ENCODE data around the gene EPS8L3. TPM values are rescaled to one million over a fixed set of nuclear protein-coding genes. Genes with fewer than 3 reads are reported as not detected.

The EPS8L3 gene
- total and polyA plus RNA-seq, 2 of the 4 experiments (the other 2 are of a cell fraction), result not detected

- in situ Hi-C loops (cut with MboI; ENCODE audit: low sequenced_read_pairs), result no loop called here
- 64% methylated on average over 5 of the region's 8 CpGs; no CpG with 5 or more reads in 1 of the 2 experiments for WGBS, 2 experiments (ENCODE audit: extremely low coverage in 2 of 2, insufficient read length in 1 of 2)
- no peak for ATAC-seq (ENCODE audit: low read depth)
Observed at GRCh38 chr1:109704173-109704572, 59.5 kb downstream of the EPS8L3 start.

More at GRCh38 chr1:109704173-109704572, 59.5 kb downstream of the EPS8L3 start:
- no peaks in the 10 kb centered on the region for H3K9me1 ChIP-seq (ENCODE audit: insufficient read depth, low read length)
- no peak overlapping the region for H2BK15ac ChIP-seq (ENCODE audit: low read depth, low read length)
- no peak overlapping the region for H3K14ac ChIP-seq (replicated peaks; ENCODE audit: low read depth, low read length)
- no peak overlapping the region for H3K4me2 ChIP-seq (ENCODE audit: low read depth, low read length)
- H3K9ac ChIP-seq (ENCODE audit: low read depth, low read length), result no peak overlapping the region
- no peak for TF ChIP-seq MAZ (IDR thresholded peaks at IDR 0.05; ENCODE audit: borderline replicate concordance, low read depth, low read length)
- TF ChIP-seq CHD1 (IDR thresholded peaks at IDR 0.05; ENCODE audit: low read depth, low read length), result no peak
- TF ChIP-seq POLR2A (IDR thresholded peaks at IDR 0.05; ENCODE audit: low read depth, low read length), result no peak
- TF ChIP-seq FOS (IDR thresholded peaks at IDR 0.05; ENCODE audit: low read depth, low read length), result no peak
- no peak for TF ChIP-seq RCOR1 (IDR thresholded peaks at IDR 0.05; ENCODE audit: insufficient replicate concordance, low read length)
- no peak for TF ChIP-seq CEBPB (IDR thresholded peaks at IDR 0.05; ENCODE audit: low read depth, low read length)
- no peak for TF ChIP-seq SMC3 (IDR thresholded peaks at IDR 0.05; ENCODE audit: low read depth, low read length)
- TF ChIP-seq BHLHE40 (IDR thresholded peaks at IDR 0.05; ENCODE audit: low read depth, low read length), result no peak
- no peak for TF ChIP-seq NFE2L2 (IDR thresholded peaks at IDR 0.05; ENCODE audit: low read depth, low read length)
- no peak for TF ChIP-seq RAD21 (IDR thresholded peaks at IDR 0.05; ENCODE audit: low read length)
- no peak for TF ChIP-seq MXI1 (IDR thresholded peaks at IDR 0.05; ENCODE audit: borderline replicate concordance, low read depth, low read length)
- no peak for TF ChIP-seq CTCF (conservative IDR thresholded peaks at IDR 0.05; ENCODE audit: low read depth, low read length)
- no peak overlapping the region for H2BK5ac ChIP-seq (ENCODE audit: low read depth, low read length, poor library complexity, severe bottlenecking)
- intact Hi-C loops (cut with micrococcal nuclease) (no loop called here), dilution Hi-C loops (cut with HindIII; ENCODE audit: low sequenced_read_pairs, unreplicated experiment) (no loop called here)
- no peaks in the 10 kb centered on the region for H3K36me3 ChIP-seq (ENCODE audit: control insufficient read depth, insufficient read depth, low read length)
- ChIA-PET POLR2A (ENCODE audit: unreplicated experiment) (no interaction called here), CTCF (no interaction called here)
- H4K20me1 ChIP-seq (ENCODE audit: insufficient read depth, low read length), result no peaks in the 10 kb centered on the region
- H2AFZ ChIP-seq (replicated peaks; ENCODE audit: low read length, poor library complexity), result no peak overlapping the region
- peak; percentile 0 for DNase-seq
- no peak overlapping the region for H4K91ac ChIP-seq (ENCODE audit: insufficient read depth, low read depth, low read length)
- BruUV-seq (replicated peaks), result no TSS peak
- H3K4me1 ChIP-seq (ENCODE audit: control insufficient read depth, insufficient read depth, low read length), result no peaks in the 10 kb centered on the region
- no peak overlapping the region for H2BK20ac ChIP-seq (ENCODE audit: low read depth, low read length)
- no peaks in the 10 kb centered on the region; the same call in 1 of the 2 replicates for H3K27me3 ChIP-seq (ENCODE audit: control insufficient read depth, insufficient read depth, low read length)
- no peak overlapping the region for H3K56ac ChIP-seq (ENCODE audit: extremely low read depth, insufficient read depth, low read length)
- no peak overlapping the region for H3K23ac ChIP-seq (ENCODE audit: low read depth, low read length)
- no peak overlapping the region for H3K4ac ChIP-seq (ENCODE audit: low read depth, low read length)
- H4K5ac ChIP-seq (ENCODE audit: low read depth, low read length), result no peak overlapping the region
- no peak overlapping the region for H2AK9ac ChIP-seq (replicated peaks; ENCODE audit: low read depth, low read length, poor library complexity)
- no peak overlapping the region for H3K18ac ChIP-seq (ENCODE audit: low read depth, low read length)
- H3K9me3 ChIP-seq (ENCODE audit: control insufficient read depth, insufficient read depth, low read length), result peaks cover 11% of the 10 kb centered on the region
- H2AK5ac ChIP-seq (ENCODE audit: low read depth, low read length), result no peak overlapping the region
- no peak overlapping the region for H4K8ac ChIP-seq (ENCODE audit: low read depth in 2 of 2, low read length in 2 of 2)
- no peak overlapping the region for H3K27ac ChIP-seq (ENCODE audit: insufficient read depth, low read length)
- H3K79me1 ChIP-seq (ENCODE audit: low read depth in 1 of 2, low read length in 2 of 2), result no peaks in the 10 kb centered on the region
- H2BK120ac ChIP-seq (ENCODE audit: low read depth, low read length), result no peak overlapping the region
- no peak overlapping the region for H3K4me3 ChIP-seq (ENCODE audit: insufficient read depth, low read depth, low read length)

Measured in IMR-90 (cell line).